ENCODE data around the gene NBR1. TPM values are rescaled to one million over a fixed set of nuclear protein-coding genes. Genes with fewer than 3 reads are reported as not detected.

Gene NBR1
- total and polyA plus RNA-seq, 10 donors = 18.5 to 103 (median 84.1) TPM

DNA sequence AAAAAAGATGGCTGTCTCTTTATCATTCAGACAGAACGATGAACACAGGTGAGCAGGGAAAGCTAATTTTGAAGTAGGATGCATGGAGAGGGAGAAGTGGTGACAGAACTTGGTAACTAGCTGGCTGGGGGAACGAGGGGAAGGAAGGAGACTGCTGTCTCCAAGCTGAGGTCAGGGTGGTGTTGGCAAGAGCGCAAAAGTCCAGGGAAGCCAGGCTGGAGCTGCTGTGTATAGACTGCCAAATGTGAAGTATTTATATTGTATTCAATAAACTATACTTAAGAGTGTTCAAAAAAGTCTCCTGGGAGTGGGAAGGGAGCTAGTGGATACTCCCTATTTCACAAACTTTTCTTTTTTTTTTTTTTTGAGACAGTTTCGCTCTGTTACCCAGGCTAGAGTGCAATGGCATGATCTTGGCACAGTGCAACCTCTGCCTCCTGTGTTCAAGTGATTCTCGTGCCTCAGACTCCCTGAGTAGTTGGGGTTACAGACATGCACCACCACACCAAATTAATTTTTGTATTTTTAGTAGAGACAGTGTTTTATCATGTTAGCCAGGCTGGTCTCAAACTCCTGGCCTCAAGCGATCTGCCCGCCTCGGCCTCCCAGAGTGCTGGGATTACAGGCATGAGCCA lies 48.8 kb downstream of the NBR1 start:
- intact Hi-C loops (cut with DNase I; ENCODE audit: low total_unique reads) = no loop called here
- H3K9me3 ChIP-seq = no peaks in the 10 kb centered on the region
- H3K36me3 ChIP-seq = peaks cover 0 to 95% (median 31%) of the 10 kb centered on the region in 6 donors
- WGBS, 5 donors = 67 to 84% (median 79%) methylated on average over 8 of the region's 8 CpGs
- H3K4me1 ChIP-seq = peaks cover 0 to 13% (median 0%) of the 10 kb centered on the region in 6 donors
- no peak overlapping the region for H3K27ac ChIP-seq
- no peak overlapping the region for H3K4me3 ChIP-seq
- TF ChIP-seq POLR2AphosphoS5 (IDR thresholded peaks at IDR 0.05) (no peak), POLR2A (IDR thresholded peaks at IDR 0.05) (no peak)
- TF ChIP-seq, protein P1, sequence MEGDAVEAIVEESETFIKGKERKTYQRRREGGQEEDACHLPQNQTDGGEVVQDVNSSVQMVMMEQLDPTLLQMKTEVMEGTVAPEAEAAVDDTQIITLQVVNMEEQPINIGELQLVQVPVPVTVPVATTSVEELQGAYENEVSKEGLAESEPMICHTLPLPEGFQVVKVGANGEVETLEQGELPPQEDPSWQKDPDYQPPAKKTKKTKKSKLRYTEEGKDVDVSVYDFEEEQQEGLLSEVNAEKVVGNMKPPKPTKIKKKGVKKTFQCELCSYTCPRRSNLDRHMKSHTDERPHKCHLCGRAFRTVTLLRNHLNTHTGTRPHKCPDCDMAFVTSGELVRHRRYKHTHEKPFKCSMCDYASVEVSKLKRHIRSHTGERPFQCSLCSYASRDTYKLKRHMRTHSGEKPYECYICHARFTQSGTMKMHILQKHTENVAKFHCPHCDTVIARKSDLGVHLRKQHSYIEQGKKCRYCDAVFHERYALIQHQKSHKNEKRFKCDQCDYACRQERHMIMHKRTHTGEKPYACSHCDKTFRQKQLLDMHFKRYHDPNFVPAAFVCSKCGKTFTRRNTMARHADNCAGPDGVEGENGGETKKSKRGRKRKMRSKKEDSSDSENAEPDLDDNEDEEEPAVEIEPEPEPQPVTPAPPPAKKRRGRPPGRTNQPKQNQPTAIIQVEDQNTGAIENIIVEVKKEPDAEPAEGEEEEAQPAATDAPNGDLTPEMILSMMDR (IDR thresholded peaks at IDR 0.05 in 8 of 11, conservative IDR thresholded peaks at IDR 0.05 in 3 of 11) = no peak
- DNase-seq = peak; percentile 23
- no peaks in the 10 kb centered on the region for H3K27me3 ChIP-seq (replicated peaks in 1 of 7)

DNA sequence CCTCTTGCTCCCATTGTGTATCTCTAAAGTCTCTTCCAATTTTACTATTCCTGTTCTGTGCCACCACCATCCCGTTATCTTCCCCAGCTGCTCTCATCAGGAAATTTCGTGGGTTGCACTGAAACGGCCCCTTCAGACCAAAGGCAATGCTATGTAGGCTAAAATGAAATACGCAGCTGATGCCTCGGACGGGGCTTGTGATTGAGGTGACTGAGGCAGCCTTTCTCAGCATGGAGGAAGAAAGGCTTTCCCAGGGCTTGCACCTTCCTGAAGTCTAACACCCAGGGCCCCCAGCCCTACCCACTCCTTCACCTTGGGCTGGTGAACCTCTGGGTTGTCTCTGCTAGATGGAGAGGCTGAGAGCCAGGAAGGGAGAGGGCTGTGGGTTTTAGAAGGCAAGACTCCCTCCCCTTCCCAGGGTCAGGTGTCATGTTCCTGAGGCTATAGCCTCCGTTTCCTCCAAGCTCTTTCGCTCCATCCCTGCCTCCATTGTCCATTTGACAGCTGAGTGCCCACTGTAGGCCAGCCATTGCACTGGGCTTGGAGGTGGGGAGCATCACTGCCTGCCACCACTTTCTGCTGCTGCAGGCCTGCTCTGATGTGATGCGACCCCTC lies 49.6 kb downstream of the NBR1 start:
- TF ChIP-seq POLR2AphosphoS5 (IDR thresholded peaks at IDR 0.05) = peak in 1 of 3 donors; percentile 33
- TF ChIP-seq, protein P1 (IDR thresholded peaks at IDR 0.05 in 8 of 11, conservative IDR thresholded peaks at IDR 0.05 in 3 of 11) = no peak
- no peak for TF ChIP-seq POLR2A (IDR thresholded peaks at IDR 0.05)
- peak; percentile 38 for DNase-seq
- no peaks in the 10 kb centered on the region for H3K9me3 ChIP-seq
- intact Hi-C loops (cut with DNase I; ENCODE audit: low total_unique reads) = no loop called here
- H3K4me1 ChIP-seq = peaks cover 0 to 9% (median 0%) of the 10 kb centered on the region in 6 donors
- H3K27me3 ChIP-seq (replicated peaks in 1 of 7) = no peaks in the 10 kb centered on the region
- 82 to 92% (median 89%) methylated on average over 9 of the region's 9 CpGs for WGBS, 5 donors
- H3K27ac ChIP-seq = no peak overlapping the region
- peaks cover 0 to 93% (median 30%) of the 10 kb centered on the region in 6 donors for H3K36me3 ChIP-seq
- H3K4me3 ChIP-seq = no peak overlapping the region

DNA sequence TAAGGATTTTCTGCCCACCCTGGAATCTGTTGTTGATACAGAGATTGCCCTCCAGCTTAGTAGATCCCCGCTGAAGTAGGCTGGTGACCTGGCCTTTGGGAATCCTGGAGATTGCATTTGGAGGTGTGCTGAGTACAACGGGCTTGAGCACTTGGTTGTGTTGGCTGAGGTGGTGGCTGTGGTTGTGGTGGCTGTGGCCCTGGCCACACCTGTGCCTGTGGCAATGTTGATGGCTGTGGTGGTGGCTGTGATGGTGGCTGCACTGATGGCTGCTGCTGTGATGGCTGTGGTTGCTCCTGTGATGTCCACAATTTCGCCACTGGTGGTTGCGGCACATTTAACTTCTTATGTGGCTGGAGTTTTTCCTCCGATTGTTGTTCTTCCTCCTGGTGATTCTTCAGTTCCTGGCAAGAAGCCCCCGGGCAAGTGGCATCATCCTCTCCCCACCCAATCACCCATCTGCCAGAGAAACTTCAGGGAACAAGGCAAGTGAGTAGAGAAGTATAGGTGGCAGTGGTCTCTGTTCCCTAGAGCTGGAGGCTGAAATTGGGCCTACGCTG lies 53.2 kb downstream of the NBR1 start:
- intact Hi-C loops (cut with DNase I; ENCODE audit: low total_unique reads) = no loop called here

More for the DNA sequence above, 53.2 kb downstream of the NBR1 start:
- DNase-seq = peak; percentile 27
- TF ChIP-seq POLR2AphosphoS5 (IDR thresholded peaks at IDR 0.05) = no peak
- TF ChIP-seq, protein P1 (IDR thresholded peaks at IDR 0.05 in 8 of 11, conservative IDR thresholded peaks at IDR 0.05 in 3 of 11) = no peak
- TF ChIP-seq POLR2A (IDR thresholded peaks at IDR 0.05) = no peak
- no peak overlapping the region for H3K27ac ChIP-seq
- H3K4me1 ChIP-seq = peaks cover 0 to 9% (median 0%) of the 10 kb centered on the region in 6 donors
- H3K36me3 ChIP-seq = peaks cover 0 to 74% (median 19%) of the 10 kb centered on the region in 6 donors
- WGBS, 5 donors = 60 to 81% (median 74%) methylated on average over 7 of the region's 7 CpGs
- H3K27me3 ChIP-seq (replicated peaks in 1 of 7) = no peaks in the 10 kb centered on the region
- no peaks in the 10 kb centered on the region for H3K9me3 ChIP-seq
- H3K4me3 ChIP-seq = no peak overlapping the region

All from spleen (tissue), 11 donors.